PC-3 (cell line): ENCODE data around the gene GUCA2A.

ENCODE experiments used
- EZH2 ChIP-seq: fragments of 300-600 bp; sonication (generic); IDR thresholded peaks from one replicate; pipeline ENCODE4 v1.6.1; 2017; ENCODE audit warnings: antibody characterized with exemption, mild to moderate bottlenecking, low read length; ENCODE audit not compliant: unreplicated experiment
- EZH2phosphoT487 ChIP-seq: fragments of 300-600 bp; sonication (generic); IDR thresholded peaks from 2 replicates; pipeline ENCODE4 v1.6.1; 2018; ENCODE audit warnings: mild to moderate bottlenecking, antibody characterized with exemption, low read length, borderline replicate concordance
- TF ChIP-seq, protein P1 (sequence below): fragments of 300-600 bp; sonication (generic); conservative IDR thresholded peaks from 2 replicates; pipeline ENCODE4 v1.5.1; 2017; ENCODE audit warnings: antibody characterized with exemption, low read depth, mild to moderate bottlenecking, low read length

DNA sequence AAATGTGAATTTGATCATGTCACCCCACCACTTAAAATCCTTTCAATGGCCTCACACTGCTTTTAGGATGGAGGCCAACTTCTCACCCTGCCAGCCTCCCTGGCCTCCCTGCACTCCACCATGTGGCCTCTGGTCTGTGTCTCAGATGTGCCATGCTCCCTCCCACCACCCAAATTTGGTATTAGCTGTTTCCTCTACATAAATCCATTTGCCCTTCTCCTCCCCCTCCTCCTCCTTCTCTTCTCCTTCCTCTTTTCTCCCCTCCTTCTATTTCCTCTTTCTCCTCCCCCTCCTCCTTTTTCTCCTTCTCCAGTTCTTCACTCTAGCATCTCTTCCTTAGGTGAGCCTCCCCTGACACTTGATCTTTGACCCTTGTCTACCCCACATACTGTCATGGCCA is 28.1 kb downstream of the GUCA2A start:
- TF ChIP-seq EZH2 = no peak
- TF ChIP-seq, protein P1, sequence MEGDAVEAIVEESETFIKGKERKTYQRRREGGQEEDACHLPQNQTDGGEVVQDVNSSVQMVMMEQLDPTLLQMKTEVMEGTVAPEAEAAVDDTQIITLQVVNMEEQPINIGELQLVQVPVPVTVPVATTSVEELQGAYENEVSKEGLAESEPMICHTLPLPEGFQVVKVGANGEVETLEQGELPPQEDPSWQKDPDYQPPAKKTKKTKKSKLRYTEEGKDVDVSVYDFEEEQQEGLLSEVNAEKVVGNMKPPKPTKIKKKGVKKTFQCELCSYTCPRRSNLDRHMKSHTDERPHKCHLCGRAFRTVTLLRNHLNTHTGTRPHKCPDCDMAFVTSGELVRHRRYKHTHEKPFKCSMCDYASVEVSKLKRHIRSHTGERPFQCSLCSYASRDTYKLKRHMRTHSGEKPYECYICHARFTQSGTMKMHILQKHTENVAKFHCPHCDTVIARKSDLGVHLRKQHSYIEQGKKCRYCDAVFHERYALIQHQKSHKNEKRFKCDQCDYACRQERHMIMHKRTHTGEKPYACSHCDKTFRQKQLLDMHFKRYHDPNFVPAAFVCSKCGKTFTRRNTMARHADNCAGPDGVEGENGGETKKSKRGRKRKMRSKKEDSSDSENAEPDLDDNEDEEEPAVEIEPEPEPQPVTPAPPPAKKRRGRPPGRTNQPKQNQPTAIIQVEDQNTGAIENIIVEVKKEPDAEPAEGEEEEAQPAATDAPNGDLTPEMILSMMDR = no peak
- TF ChIP-seq EZH2phosphoT487 = no peak
